ENCODE results near the gene FGD4. TPM values are rescaled to one million over a fixed set of nuclear protein-coding genes. Genes with fewer than 3 reads are reported as not detected.

Gene FGD4
- 4.3 and 5.2 TPM in 2 replicates for total RNA-seq (2014; rRNA removed; shearing (Covaris generic))

DNA sequence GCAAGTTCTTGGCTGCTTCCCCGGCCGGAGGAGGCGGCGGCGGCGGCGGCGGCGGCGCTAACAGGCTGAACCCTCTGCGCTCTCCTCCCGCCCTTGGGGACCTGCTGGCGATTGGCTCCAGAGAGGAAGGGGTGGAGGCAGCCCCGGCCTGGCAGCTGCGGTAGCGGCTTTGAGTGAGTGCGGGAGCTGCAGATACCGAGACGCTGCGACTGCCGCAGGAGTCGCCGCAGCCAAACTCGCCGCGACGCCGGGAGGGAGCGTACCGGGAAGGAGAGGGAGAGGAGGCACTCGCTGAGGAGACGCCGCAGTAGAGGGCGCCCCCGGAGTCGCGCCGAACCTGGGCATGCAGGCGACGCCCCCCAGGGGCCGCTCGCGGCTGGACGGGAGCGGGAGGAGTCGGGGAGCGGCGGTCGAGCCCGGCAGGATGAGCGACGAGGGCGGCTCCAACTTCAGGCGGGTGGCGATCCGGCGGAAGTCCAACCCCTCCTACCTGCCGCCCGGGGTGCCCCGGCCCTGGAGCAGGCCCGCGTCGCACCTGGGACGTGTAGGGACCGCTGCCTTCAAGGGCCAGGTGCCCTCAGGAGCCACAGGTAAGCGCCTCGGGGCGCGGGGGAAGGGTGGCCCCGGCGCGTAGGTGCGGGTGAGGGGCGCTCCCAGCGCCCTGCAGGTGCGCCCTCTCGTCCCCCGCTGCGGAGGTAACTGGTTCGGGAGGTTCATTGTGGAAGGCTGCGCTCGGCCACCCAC lies at the start of gene FGD4:
TSS of gene FGD4 (plus strand) at position 189 of the 744 bp plus-strand sequence.
- peak; percentile 94 for DNase-seq (ENCODE audit: low read depth)

DNA sequence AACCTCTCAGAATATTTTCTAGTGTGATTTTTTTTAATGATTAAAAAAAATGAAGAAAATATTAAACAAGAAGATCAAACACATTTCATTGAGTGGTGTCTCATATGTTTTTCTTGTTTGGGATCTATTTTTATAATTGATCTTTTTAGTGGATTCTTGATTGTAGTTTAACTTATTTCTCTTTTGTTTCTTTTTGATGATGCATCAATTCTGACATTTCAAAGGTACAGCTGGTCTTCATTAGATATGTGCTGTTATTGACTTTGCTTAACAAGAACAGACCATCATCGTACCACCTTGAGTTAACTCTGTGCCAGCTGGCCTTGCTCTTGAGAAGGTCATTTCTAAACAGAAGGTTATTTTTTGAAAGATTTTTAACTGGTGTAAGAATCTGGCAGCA lies 45.8 kb upstream of the FGD4 start:
- no peak for DNase-seq (ENCODE audit: low read depth)

DNA sequence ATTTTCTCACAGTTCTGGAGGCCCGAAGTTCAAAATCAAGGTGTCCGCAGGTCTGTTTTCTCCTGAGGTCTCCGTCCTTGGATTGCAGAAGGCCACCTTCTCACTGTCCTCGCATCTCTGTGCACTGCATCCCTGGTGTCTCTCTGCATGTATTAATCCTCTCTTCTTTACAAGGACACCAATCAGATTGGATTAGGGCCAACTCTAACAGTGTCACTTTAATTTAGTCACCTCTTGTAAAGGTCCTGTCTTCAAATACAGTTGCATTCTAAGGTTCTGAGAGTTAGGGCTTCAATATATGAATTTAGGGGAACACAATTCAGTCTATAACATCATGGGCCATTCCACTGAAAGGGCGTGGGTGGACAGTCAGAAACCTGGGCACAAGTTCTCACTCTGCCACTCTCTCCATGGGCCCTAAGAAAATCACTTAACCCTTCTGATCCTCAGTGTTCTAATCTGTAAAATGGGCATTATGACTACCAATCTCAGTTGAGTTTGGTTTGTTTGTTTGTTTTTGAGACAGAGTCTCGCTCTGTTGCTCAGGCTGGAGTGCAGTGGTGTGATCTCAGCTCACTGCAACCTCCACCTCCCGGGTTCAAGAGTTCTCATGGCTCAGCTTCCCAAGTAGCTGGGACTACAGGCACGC lies 41.6 kb upstream of the FGD4 start:
- no peak for DNase-seq (ENCODE audit: low read depth)

DNA sequence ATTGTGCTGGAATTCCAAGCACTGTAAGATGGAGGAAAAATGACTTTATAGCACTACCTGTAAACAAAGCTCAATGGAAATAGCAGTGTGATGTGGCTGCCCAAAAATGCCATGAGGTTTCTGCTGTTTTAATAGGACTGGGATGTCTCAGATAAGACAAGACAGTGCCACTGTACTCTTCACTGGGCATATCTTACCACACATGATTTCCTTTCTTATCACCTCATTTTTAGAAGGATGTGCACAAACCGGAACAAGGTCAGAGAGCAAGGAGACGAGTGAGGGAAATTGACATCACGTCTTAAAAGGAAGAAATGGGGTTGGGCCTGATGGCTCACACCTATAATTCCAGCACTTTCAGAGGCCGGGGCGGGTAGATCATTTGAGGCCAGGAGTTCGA lies 38.4 kb upstream of the FGD4 start:
- no peak for DNase-seq (ENCODE audit: low read depth)

DNA sequence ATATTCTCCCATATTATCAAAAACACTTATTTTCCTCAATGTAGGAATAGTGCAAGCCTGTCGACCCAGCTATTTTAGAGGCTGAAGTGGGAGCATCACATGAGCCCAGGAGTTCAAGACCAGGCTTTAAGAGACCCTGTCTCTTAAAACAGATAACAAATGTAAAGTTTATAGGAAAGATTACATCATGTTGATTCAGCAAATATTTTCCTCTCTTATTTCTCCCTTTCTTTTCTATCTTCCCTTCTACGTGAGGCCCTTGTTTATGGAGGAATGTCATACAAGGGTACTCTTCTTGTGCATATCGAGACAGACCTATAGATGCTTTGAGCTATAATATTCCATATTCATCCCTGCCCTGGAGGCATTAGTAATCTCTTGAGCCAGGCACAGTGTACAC lies 36.5 kb upstream of the FGD4 start:
- DNase-seq (ENCODE audit: low read depth), result no peak

DNA sequence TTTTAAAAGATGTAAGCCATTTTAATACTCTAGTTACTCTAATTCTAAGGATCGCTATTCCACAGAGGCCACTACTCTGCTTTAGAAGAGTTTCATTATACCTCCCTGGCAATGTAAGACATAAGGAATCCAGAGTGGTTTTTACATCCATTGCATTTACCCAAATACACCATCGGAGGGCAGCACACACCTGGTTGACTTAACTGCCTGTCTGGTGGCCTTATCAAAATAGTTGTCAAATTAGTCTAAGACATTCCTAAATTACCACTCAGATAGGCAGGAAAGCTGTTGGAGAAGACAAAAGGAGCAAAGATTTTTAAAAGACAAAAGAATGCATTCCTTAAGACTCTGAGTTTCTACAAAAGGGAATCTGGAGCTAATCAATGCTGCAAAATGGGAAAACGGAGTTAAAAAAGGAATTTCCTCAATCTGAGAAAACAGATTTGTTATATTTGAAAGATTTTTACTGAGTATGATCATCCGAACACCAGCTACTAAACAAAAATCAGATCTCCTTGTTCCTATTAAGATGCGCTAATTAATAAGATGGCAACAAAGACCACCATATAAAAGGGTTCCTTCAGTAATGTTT lies 33.8 kb upstream of the FGD4 start:
- peak; percentile 80 for DNase-seq (ENCODE audit: low read depth)

DNA sequence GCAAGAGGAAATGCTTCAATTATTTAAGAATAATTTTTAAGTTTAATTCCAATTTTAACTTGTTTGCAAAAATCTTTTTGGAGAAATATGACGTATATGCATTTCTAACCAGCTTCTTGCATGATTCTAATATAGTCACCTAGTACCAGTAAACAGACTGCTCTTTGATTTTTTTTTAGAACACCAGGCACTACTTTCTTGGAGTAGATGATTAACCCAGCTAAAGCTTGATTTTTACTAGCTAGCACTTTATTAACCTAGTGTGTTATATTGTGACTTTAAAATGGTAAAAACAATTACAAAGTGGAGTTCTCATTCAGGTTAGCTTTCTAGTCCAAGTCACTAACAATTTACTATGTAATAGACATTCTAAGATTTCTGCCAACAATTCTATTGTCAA lies 32.6 kb upstream of the FGD4 start:
- no peak for DNase-seq (ENCODE audit: low read depth)

DNA sequence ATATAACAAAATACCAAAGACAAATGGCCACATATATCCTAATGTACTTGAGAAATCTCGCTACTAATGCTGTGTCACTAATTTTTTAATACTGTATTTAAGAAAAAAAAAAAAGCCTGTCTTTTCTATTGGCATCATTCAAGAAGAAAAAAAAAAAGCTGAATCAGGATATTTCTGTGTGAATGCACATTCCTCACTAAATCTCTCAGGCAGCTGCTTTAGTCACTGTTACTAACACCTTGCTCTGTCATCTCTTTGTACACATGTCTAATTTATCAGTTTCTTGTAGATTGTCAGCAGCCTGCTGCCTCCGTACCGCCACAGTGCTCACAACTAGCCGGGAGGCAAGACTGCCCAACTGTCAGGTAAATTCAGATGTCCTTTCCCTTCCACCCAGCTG lies 32.0 kb upstream of the FGD4 start:
- DNase-seq (ENCODE audit: low read depth), result no peak

DNA sequence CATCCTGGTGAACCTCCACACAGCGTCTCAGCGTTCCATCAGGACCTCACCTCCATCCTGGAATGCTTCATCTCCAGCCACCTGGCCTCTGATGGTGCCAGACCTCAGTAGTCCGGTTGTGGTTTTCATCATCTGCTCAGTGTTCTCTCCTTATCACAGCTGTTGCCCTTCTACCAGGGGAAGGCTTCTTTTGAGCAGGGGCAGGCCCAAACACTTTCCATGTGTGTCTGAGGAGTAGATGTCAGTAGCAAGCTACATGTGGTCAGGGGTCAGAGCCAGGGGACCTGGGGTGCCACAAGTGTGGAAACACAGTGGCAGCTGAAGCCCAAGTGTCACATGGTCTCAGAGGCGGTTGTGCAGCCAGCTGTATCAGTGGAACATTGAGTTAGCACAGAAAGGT lies 30.2 kb upstream of the FGD4 start:
- no peak for DNase-seq (ENCODE audit: low read depth)

DNA sequence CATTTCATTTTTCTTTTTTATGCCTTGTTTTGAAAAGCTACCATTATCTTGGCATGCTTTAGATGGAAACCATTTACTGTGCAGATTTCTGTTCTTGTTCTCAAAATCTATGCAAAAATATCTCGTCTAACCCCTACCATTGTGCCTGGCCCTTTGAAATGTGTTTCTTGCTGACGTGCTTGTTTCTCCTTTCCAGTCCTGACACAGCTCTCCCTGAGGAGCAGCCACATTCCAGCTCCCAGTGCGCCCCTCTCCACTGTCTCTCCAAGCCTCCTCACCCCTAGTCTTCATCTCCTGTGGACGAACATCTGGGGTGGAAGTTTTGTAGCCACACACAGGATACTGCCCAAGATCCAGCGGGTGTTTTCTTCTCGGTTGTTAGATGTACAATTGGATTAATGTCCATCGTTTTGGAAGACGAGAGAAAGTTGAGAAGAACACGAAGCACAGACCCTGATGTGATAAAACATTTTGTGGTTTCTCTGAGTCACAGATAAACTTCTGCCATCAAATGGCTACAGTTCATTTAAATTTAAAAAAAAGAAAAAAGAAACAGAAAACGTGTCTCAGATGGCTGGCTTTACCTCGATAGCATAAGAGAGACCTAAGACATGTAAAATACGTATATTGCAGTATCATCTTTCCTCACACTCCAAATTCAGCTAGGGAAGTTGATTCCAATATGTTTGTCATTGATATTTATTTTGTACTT lies 21.9 kb upstream of the FGD4 start:
- no peak for DNase-seq (ENCODE audit: low read depth)

DNA sequence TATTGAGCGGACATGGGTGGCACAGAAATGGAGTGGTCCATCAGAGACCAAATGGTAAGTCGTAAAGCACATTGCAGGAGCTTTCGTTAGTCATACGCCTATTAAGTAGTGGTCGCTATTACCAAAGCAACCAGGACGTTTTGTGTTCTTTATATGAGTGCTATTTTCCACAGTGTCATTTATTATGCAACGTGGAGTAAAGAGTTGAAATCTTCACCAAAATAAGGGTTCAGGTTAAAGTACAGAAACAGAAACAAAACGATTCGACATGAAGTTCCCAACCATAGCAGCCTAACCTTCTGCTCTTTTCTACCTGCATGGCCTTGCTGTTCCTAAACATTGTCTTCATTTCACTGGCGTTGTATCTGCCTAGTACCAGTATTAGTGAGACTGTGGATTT lies 20.1 kb upstream of the FGD4 start:
- no peak for DNase-seq (ENCODE audit: low read depth)

DNA sequence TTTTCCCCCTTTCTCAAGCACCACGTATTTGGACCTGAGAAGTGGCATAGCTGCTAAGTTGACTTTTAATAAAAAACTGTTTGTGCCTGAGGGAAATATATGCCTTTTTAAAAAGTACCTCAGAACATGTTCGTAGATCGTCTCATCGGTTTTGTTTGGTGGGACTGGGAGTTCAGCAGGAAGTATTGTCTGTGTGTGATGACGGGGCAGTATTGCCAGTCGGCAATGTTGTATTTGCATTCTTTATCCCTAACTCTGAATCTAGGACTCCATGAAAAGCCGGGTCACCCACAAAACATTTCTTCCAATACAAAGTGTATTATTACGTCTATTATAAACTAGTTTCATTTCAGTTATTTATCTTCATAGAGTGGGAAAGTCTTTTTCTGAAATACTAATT lies 19.7 kb upstream of the FGD4 start:
- no peak for DNase-seq (ENCODE audit: low read depth)

DNA sequence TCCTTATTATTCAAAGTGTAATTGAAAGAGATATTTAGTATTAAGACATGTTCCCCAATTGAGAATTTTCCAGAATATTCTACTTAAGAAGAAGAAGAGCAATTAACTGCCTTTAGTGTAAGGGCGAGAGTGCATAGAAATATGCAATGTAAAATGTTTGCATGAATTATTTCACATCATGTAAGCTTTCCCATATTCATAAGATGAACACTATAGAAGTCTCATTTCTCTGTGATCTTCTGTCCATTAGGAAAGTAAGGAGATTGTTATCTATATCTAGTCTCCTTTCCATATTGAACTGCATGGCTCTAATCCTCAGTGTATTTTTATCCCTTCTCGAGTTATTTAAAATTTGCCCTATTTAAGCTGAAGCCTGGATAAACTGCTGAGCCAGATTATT lies 17.1 kb upstream of the FGD4 start:
- DNase-seq (ENCODE audit: low read depth), result no peak

DNA sequence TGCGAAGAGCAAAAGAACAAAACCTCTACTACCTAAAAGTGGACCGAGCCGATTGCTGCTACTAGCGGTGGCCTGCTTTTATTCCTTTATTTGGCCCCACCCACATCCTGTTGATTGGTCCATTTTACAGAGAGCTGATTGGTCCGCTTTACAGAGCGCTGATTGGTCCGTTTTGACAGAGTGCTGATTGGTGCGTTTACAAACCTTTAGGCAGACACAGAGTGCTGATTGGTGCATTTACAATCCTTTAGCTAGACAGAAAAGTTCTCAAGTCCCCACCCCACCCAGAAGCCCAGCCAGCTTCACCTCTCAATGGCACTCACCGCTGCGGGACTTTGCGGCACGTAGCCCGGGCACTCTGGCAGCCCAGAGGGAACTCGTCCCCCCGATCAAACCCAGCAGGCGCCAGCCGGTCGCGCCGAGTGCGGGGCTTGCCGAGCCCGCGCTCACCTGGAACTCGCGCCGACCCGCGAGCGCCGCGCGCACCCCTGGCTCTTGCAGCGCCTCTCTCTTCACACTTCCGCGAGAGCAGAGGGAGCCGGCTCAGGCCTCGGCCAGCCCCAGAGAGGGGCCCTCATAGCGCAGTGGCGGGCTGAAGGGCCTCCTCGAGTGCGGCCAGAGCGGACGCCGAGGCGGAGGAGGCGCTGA lies 8.7 kb upstream of the FGD4 start:
- no peak for DNase-seq (ENCODE audit: low read depth)

DNA sequence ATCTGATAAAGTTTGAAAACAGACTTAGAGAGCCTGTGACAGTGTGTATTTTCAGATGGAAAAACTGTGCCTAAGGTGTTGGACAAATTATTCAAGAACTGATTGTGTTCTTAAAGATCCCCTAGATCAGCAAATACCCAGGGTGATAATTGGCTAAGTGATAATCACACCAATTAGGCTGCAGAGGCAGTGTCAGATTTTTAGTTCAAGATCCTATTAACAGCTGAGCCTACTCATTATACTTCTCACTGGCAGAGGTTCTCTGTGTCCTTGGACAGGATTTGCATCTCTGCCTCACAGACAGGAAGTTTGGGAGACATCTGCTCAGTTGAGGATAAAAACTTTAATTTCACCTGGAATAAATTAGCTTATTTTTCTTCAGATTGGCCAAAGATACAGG lies 4.3 kb upstream of the FGD4 start:
- no peak for DNase-seq (ENCODE audit: low read depth)

DNA sequence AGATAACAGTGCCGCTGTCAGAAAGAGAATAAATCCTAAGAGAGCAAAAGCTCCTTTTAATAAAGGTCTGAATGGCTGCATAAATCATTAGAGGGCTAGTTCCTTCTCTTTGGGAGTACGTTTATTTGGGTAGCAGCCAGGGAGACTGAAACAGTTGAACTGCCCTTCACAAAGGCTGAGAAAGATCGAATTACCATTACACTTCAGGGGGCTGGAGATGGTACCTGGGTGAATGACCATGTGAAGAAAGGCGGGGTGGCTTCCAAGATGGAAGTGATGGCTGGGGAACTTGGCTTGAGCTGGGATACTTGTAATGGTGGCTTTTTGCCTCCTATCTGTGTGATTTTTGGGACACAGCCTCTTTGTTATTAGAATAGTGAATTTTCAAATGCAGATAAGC lies 1.7 kb upstream of the FGD4 start:
- no peak for DNase-seq (ENCODE audit: low read depth)

DNA sequence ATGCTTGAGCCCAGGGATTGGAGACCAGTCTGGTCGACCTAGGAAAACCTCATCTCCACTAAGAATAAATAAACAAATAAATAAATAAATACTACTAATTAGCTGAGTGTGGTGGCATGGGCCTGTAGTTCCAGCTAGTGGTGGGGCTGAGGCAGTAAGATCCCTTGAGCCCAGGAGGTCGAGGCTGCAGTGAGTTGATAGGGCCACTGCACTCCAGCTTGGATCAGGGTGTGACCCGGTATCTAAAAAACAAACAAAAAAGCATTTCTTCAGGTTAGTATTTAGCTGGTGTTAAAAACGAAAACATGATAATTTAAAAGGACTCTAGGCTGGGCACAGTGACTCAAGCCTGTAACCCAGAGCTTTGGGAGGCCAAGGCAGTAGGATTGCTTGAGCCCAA lies 1.2 kb upstream of the FGD4 start:
- no peak for DNase-seq (ENCODE audit: low read depth)

DNA sequence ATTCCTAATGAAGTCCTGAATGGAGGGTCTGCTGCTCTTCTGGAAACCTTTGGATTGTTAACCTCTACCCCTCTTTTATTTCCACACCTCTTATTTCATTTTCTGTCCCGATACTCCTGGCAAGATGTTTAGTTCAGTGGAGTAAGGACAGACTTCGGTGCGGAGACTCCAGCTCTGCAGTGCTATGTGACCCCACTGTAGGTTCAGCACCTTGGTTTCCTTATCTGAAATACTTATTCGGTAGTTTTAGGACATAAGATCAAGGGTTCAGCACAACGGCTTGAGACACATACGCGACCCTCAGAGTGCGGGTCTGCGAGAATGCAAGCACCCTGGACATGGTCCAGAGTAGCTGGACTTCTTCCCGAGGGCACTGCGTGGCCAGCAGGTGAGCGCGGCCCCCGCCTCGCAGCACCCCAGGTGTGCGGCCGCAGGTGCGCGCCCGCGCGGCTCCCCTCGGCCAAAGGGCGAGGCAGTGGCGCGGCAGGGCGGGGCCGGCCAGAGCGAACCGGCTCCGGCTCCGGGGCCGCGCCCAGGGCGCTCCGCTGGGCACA lies 465 bp upstream of the FGD4 start:
- DNase-seq (ENCODE audit: low read depth), result no peak

DNA sequence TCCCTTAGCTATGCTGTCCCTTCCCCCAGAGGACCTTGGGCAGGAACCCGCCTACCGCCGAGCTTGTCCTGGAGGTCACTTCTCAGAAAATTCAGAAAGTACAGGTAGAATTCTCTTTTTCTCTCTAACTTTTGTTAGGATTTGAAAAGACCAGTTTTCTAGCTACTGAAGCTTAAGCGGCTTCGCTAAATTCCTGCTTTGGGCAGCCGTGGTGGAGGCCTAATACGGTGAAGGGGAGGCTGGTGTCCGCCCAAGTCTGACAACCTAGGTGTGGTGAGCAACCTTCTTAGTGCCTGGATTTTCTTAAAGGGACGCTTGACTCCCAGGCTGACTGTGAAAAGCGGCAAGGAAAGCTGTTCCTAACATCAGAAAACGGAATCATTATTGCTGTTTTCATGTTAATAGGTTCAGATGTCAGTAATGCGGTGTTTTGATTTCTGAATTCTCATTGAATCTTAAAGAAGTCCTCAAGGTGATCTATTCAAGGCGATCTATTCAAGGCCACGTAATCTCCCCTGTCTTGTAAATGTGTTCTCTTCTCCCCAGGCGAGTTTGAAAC lies 835 bp downstream of the FGD4 start:
- DNase-seq (ENCODE audit: low read depth), result peak; percentile 30

DNA sequence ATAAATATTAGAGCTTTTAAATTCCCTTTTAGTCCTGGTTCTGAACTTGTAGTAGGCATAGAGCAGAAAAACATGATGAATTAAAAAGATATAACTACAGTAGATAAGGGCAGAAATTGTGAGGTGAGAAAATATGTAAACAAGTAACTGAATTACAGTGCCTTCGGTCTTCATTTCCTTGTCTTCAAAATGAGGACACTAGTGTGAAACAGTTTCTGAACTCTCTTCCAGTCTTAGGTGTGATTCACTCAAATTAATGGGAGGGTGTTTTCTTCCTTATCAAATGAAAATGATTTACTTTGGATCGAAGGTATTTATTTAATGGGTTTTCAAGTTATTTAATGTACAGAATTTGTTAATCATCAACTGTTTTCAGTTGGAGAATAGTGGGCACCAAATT lies 1.5 kb downstream of the FGD4 start:
- no peak for DNase-seq (ENCODE audit: low read depth)

DNA sequence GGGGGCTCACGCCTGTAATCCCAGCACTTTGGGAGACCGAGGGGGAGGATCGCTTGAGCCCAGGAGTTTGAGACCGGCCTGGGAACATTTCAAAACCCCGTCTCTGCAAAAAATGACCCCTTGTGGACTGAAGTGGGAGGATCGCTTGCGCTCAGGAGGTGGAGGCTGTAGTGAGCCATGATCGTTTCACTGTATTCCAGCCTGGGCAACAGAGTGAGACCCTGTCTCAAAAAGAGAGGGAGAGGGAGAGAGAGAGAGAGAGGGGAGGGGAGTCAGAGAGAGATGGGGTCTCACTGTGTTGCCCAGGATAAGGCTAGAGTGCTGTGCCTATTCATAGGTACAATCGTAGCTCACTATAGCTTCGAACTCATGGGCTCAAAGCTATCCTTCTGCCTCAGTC lies 2.8 kb downstream of the FGD4 start:
- no peak for DNase-seq (ENCODE audit: low read depth)

DNA sequence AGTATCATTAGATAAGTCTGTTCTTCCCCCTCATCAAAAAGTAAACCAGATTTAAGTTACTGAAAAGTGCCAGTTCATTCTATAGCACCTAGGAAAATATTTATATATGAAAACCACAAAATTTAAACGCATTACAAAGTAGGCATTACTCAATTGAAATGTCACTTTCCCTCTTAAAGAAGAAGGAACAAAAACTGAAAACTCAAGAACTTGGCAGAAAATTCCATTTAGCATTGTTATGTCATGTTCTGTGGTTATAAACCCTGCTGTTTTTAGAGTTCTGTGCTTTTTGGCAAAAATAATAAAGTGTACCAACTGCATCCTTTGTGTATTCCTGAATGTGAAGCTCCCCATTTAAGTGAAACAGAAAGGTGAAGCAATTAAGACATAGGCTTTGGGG lies 3.6 kb downstream of the FGD4 start:
- no peak for DNase-seq (ENCODE audit: low read depth)
